Measurements from ENCODE around the gene TPCN1.
A peak's percentile ranks its signal among the peaks of the same experiment; 100 is the strongest.

Gene TPCN1

GRCh38 chr12:113236539-113237399 is 15.5 kb downstream of the TPCN1 start:
- H3K4me3 ChIP-seq (ENCODE audit: low read depth, low read length): no peak overlapping the region
- DNase-seq (ENCODE audit: low read depth): no peak

- DNase-seq (ENCODE audit: low read depth): no peak
- no peak overlapping the region for H3K4me3 ChIP-seq (ENCODE audit: low read depth, low read length)
Measured at GRCh38 chr12:113237748-113238147, 16.5 kb downstream of the TPCN1 start.

GRCh38 chr12:113238309-113238708 is 17.0 kb downstream of the TPCN1 start:
- H3K4me3 ChIP-seq (ENCODE audit: low read depth, low read length): no peak overlapping the region
- DNase-seq (ENCODE audit: low read depth): no peak

DNA sequence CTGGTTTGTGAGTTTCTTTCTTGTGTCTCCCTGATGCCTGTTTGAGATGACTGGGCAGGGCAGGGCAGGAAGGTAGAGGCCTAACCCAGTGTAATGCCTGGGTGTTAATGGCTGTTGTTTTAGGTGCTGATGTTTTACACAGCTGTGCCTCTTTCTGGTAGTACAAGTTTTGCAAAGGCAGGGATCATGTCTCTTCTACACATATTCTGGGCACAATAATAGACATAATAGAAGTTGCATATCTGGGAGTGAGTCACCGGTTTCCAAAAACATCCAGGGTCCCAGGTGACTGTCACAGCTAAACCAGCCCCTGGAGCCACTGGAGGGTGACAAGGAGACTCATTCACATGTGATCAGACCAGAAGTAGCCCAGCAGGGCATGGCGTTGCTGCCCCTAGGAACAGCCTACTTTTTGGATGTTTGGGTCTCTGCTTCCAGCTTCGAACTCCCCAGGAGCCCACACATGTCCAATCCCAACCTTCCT is 18.1 kb downstream of the TPCN1 start:
- H3K4me3 ChIP-seq (ENCODE audit: low read depth, low read length): no peak overlapping the region
- no peak for DNase-seq (ENCODE audit: low read depth)

DNA sequence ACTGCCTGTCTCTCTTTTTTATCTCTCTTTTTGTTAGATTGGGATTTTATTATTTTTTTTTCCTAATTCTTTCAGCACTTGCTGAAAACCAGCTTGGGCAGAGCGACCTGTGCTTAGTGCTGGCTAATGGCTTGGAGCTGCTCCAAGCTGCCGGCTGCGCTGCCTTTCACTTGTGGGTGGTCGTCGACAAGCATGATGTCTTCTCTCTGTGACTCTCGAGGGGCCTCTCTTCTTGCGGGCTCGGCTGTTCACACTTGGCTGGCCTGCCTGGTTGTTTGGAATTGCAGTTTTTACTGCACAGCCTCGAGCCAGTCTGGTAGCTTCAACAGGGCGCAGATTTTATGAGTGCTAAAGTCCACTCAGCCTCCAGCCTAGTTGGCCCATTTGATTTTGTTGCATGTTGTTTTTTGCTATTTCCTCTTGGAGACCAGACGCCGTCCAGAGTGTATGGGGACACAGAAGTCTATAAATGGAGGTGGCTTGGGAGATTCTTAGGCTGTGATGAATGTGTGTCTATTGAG is 18.6 kb downstream of the TPCN1 start:
- H3K4me3 ChIP-seq (ENCODE audit: low read depth, low read length): no peak overlapping the region
- no peak for DNase-seq (ENCODE audit: low read depth)

GRCh38 chr12:113240395-113240794 is 19.1 kb downstream of the TPCN1 start:
- DNase-seq (ENCODE audit: low read depth): no peak
- no peak overlapping the region for H3K4me3 ChIP-seq (ENCODE audit: low read depth, low read length)

DNA sequence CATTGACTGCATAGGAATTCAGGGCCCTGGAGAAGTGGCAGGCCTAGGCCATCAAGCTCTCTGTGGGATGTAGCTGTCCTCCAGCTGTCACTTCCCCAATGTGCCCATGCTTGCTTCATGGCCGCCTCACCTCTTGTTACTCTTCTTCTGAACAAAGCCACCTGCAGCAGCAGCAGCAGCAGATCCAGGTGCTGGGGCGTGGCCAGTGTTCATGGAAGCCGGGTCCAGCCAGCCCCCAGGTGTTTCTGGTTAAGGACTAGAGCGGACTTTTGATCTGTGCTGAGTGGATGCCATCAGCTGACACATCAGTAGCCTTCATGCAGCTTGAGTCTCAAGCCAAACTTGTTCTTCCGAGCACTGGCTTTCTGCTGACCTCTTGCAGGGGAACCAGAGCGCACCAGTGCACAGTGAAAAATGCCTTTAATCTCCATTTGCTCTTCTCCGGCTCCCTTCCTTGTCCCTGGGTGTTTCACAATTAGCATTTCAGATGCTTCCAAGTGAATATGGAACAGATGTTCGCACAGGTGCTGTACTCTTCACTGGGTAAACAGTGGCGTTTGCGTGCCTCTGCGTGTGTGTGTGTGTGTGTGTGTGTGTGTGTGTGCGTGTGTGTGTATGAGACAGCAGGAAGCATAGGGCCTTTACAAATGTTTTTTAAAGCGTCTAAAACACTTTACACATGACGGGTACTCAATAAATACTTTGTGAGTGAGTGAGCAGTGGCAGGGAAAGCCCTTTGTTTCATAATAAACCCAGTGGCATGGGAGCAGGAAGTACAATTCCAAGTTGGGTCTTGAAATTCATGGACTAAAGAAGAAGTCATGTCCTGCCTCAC is 20.1 kb downstream of the TPCN1 start:
- DNase-seq (ENCODE audit: low read depth): peak; percentile 86
- no peak overlapping the region for H3K4me3 ChIP-seq (ENCODE audit: low read depth, low read length)

DNA sequence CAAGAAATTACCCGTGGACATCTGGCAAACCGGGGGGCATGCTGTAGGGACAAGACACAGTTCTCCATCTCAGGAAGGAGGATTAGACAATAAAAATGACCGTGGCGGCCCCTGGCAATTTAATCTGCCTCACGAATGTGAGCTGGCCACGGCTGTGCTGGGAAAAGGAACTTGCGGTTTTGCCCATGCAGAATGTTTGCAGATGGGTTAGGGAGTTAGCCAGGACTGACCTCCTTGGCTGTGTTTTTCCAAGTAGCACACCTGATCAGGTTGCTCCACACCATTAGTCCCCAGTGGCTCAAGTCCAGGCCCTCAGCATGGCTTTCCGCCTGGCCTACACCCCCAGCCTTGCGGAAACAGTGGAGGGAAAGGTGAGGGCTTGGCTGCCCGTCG is 20.8 kb downstream of the TPCN1 start:
- no peak overlapping the region for H3K4me3 ChIP-seq (ENCODE audit: low read depth, low read length)
- DNase-seq (ENCODE audit: low read depth): peak; percentile 41

DNA sequence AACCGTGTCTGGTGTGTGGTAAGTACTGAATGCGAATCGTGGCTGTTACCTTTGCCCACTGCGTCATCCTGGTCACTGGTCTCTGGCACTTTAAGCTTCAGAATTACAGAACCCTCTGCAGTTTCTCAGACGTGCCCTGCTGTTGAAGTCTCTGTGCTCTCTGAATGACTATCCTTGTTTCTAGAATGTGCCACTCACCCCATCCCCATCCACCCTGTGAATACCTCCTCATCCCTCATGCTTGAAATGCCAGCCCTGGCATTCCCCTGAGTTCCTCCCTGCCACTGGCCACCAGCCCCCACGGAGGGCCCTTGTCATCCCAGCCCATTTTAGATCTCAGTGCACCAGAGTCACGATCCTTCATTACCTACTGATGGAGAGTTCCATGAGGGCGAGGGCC is 21.3 kb downstream of the TPCN1 start:
- no peak overlapping the region for H3K4me3 ChIP-seq (ENCODE audit: low read depth, low read length)
- DNase-seq (ENCODE audit: low read depth): no peak

GRCh38 chr12:113244047-113244460 is 22.8 kb downstream of the TPCN1 start:
- H3K4me3 ChIP-seq (ENCODE audit: low read depth, low read length): no peak overlapping the region

DNA sequence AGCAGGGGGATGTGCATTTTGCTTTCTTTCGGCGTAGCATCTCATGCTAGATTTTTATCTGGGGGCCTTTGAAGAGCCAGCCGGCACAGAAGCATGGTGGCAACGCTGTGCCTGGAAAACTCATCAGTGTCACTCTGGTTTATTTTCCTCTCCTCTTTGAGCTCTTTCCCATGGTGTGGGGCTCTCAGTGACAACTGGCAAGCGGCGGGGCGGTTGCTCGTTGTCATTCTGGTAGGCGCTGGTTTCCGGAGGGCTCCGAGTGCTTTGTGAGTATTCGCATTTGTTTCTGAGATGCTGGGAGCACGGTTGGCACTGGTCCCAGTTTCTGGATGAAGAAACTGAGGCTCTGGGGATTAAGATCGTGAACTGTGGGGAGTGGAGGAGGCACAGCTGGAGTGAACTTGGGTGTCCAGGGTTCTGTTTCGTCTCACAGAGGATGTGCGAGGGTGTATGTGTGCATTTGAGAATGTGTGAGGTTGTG is 23.3 kb downstream of the TPCN1 start:
- DNase-seq (ENCODE audit: low read depth): no peak
- no peak overlapping the region for H3K4me3 ChIP-seq (ENCODE audit: low read depth, low read length)

More at GRCh38 chr12:113244047-113244460, 22.8 kb downstream of the TPCN1 start:
- DNase-seq (ENCODE audit: low read depth): no peak

GRCh38 chr12:113245695-113246477 is 24.6 kb downstream of the TPCN1 start:
- H3K4me3 ChIP-seq (ENCODE audit: low read depth, low read length): peak overlapping the region; percentile 14
- DNase-seq (ENCODE audit: low read depth): peak; percentile 92

DNA sequence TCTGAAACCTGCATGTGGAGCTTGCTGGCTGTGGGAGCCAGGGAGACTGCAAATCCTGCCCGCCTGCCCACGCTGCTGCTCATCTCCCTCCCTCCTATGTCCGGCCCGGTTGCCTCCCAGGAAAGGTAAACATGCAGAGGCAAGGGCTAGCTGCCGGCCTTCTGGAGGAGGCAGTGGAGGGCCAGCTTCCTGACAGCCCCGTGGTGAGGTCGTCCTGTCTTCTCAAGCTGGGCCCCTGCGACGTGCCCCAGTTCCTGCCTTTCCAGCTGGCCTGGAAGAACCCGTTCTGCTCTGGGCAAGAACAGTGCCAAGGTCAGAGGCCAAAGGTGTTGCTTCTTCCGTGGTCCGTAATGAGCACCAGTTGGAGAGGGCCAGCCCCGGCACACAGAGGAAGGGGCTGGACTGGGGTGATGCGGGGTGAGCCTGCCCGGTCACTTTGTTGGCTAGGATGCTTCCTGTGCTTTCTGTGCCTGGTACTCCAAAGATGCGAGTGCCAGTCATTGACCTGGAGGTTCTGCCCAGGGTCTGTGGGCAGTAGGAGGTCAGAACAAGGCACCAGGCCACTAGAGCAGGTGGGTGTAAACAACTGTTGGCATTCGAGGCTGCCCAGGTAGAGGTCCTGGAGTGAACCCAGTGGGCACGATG is 25.3 kb downstream of the TPCN1 start:
- no peak for DNase-seq (ENCODE audit: low read depth)
- H3K4me3 ChIP-seq (ENCODE audit: low read depth, low read length): no peak overlapping the region

GRCh38 chr12:113247123-113248050 is 26.1 kb downstream of the TPCN1 start:
- no peak for DNase-seq (ENCODE audit: low read depth)
- no peak overlapping the region for H3K4me3 ChIP-seq (ENCODE audit: low read depth, low read length)

DNA sequence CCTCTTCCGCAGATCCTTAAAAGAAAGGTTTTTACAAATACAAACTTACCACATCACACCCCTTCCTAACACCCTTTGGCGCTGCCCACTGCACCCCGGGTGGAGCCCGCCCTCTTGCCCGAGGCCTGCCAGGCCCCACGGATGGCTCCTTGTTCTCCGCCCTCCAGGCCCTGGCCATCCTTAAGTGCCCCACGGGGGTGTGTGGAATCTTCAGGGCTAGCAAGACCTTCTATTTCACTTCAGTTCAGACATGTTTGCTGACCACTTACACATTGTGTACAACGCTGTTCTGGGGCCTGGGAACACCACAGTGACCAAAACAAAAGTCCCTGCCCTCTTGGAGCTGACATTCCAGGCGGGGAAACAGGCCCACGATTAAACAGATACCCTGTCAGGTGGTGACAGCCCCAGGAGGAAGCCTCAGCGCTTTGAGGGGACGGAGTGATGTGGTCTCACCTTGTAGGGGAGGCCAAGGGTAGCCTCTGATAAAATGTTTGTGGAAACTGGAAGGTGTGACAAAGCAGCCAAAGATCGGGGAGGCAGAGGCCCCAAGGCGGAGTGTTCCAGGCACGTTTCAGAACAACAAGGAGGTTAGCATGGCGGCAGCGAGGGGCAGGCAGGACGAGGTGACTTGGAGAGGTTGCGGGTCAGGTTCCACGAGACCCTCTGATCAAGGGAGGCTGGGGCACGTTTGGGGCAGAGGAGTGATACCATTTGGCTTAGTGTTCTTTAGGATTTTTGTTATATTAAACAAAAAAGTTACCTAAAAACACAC is 27.0 kb downstream of the TPCN1 start:
- H3K4me3 ChIP-seq (ENCODE audit: low read depth, low read length): no peak overlapping the region
- no peak for DNase-seq (ENCODE audit: low read depth)

DNA sequence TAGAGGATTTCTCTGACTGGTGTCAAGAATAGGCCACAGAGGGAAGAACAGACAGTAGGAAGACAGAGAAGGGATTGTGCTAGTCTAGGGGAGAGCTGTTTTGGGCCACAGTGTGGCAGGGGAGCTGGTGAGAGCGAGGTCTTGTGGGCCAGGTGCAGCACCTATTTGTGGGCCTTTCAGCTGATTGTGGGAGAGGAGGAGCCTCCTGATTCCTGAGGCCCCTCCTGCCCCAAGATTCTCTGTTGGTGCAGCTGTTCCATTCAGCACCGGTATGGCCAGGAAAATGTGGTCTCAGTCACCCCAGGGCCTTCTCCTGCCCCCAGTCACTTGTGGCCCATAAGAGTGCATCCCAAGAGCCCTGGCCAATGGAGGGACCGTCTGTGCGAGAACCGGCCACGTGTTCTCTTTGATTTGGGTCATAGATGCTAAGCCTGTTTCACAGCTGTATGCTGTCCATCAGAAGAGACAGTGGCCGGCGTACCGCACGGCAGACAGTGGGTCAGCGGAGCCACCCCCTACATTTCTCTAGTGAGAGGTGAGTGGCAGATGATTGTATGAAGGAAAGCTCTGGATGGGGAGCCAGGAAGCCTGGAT is 27.7 kb downstream of the TPCN1 start:
- H3K4me3 ChIP-seq (ENCODE audit: low read depth, low read length): no peak overlapping the region
- DNase-seq (ENCODE audit: low read depth): no peak

GRCh38 chr12:113249546-113249945 is 28.3 kb downstream of the TPCN1 start:
- H3K4me3 ChIP-seq (ENCODE audit: low read depth, low read length): no peak overlapping the region
- no peak for DNase-seq (ENCODE audit: low read depth)

Measured in skeletal muscle cell (primary cell).